HFF-Myc (cell line): ENCODE measurements around the gene DHRS2.

Source experiments
- DNase-seq: peaks from one replicate; pipeline ENCODE4 v3.0.0-alpha.2; 2011; ENCODE audit warnings: low read depth; ENCODE audit errors: extremely low read depth
- H3K4me3 ChIP-seq: replicated peaks from 2 replicates; pipeline ENCODE4 v1.5.1; 2011; ENCODE audit warnings: low read depth, mild to moderate bottlenecking, control low read depth, low read length
- TF ChIP-seq, protein P1 (sequence below): IDR thresholded peaks from 2 replicates; pipeline ENCODE4 v1.5.1; 2012; ENCODE audit warnings: mild to moderate bottlenecking, low read depth, low read length, control low read depth; ENCODE audit errors: missing control alignments

DHRS2 gene

GRCh38 chr14:23650506-23650905, 14.3 kb downstream of the DHRS2 start:
- TF ChIP-seq, protein P1, sequence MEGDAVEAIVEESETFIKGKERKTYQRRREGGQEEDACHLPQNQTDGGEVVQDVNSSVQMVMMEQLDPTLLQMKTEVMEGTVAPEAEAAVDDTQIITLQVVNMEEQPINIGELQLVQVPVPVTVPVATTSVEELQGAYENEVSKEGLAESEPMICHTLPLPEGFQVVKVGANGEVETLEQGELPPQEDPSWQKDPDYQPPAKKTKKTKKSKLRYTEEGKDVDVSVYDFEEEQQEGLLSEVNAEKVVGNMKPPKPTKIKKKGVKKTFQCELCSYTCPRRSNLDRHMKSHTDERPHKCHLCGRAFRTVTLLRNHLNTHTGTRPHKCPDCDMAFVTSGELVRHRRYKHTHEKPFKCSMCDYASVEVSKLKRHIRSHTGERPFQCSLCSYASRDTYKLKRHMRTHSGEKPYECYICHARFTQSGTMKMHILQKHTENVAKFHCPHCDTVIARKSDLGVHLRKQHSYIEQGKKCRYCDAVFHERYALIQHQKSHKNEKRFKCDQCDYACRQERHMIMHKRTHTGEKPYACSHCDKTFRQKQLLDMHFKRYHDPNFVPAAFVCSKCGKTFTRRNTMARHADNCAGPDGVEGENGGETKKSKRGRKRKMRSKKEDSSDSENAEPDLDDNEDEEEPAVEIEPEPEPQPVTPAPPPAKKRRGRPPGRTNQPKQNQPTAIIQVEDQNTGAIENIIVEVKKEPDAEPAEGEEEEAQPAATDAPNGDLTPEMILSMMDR: no peak
- no peak overlapping the region for H3K4me3 ChIP-seq

GRCh38 chr14:23653051-23653450, 16.9 kb downstream of the DHRS2 start:
- TF ChIP-seq, protein P1: no peak

More at GRCh38 chr14:23650506-23650905, 14.3 kb downstream of the DHRS2 start:
- no peak for DNase-seq

DNA sequence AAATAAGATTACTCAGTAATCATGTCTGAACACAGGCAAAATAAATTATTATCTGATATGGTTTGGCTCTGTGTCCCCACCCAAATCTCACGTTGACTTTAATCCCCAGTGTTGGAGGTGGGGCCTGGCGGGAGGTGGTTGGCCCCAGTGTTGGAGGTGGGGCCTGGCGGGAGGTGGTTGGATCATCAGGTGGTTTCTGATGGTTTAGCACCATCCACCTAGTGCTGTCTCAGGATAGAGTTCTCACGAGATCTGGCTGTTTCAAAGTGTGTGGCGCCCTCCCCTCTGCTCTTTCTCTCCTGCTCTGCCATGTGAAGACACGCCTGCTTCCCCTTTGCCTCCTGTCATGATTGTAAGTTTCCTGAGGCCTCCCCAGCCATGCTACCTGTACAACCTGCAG, 18.1 kb downstream of the DHRS2 start:
- TF ChIP-seq, protein P1: no peak
- no peak overlapping the region for H3K4me3 ChIP-seq
- DNase-seq: no peak

More at GRCh38 chr14:23653051-23653450, 16.9 kb downstream of the DHRS2 start:
- no peak overlapping the region for H3K4me3 ChIP-seq
- no peak for DNase-seq

DNA sequence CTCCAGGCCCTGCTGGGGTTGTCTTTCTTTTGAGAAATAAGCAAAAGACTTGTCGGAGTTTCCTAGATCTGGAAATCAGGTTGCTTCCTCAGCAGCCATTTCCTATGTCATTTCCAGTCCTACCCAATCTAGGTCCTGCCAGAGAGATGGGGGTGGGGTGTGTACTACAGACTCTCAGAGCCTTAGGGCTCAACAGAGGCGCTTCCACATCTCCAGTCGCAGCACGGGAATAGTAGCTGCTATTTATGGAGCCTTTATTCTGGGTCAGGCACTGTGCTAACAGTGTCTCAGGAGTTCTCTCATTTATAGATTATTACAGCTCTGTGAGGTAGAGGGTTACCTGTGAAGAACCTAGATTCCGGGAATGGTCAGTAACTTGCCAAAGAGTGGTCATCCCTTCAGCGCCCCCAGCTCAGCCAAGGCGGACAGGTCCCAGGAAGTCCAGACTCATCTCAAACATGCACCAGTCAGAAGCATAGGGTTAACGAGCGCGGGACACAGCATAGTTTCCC, 21.9 kb downstream of the DHRS2 start:
- no peak for DNase-seq
- no peak overlapping the region for H3K4me3 ChIP-seq
- TF ChIP-seq, protein P1: no peak

- no peak for DNase-seq
- H3K4me3 ChIP-seq: no peak overlapping the region
- TF ChIP-seq, protein P1: no peak
Observed at GRCh38 chr14:23660290-23661226, 24.4 kb downstream of the DHRS2 start.

DNA sequence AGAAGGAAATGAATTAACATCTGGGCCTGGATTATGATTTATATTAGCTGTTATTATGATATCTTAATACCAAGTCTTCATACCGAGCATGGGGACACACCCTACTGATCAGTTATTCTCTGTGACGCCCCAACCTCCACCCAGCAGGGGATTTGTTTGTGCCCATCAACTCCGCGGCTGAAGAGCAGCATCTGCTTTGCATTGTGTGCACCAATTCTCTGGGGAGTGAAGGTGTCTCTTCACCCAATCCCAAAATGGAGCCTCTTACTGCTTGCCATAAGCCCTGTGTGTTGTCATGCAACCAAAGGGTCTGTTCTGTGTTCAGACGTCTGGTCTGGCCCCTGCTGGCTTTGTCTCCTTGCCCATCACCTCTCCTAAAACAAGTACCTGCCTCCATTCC, 25.4 kb downstream of the DHRS2 start:
- no peak overlapping the region for H3K4me3 ChIP-seq
- DNase-seq: no peak
- TF ChIP-seq, protein P1: no peak

DNA sequence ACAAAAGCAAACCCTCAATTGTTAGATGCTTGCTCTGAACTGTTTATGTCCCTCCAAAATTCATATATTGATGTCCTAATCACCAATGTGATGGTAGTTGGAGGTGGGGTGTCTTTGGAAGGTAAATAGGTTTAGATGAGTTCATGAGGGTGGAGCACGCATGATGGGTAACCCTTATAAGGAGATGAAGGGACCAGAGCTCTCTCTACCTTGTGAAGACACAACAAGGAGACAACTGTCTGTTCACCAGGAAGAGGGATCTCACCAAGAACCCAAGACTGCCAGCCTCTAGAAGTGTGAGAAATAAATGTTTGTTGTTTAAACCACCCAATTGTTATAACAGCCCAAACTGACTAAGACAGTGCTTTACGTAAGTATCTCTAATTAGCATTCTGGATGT, 27.0 kb downstream of the DHRS2 start:
- TF ChIP-seq, protein P1: no peak
- DNase-seq: no peak
- H3K4me3 ChIP-seq: no peak overlapping the region
